ENCODE data around the gene NMT1. TPM values are rescaled to one million over a fixed set of nuclear protein-coding genes. Genes with fewer than 3 reads are reported as not detected.

NMT1 gene
- 100 to 1,000 TPM; 101 to 120 TPM for total RNA-seq

- H3K36me3 Mint-ChIP-seq (ENCODE audit: low read depth): peaks cover 55% of the 10 kb centered on the region
- no peaks in the 10 kb centered on the region for H3K9me3 Mint-ChIP-seq
- peak within 1 kb of the TSS; percentile 89 for H3K4me3 Mint-ChIP-seq
- ATAC-seq (replicated peaks): peak; percentile 94
- no peaks in the 10 kb centered on the region for H3K27me3 Mint-ChIP-seq
- peak within 1 kb of the TSS; percentile 97 for H3K27ac Mint-ChIP-seq
- peaks cover 20% of the 10 kb centered on the region for H3K4me1 Mint-ChIP-seq
Measured at GRCh38 chr17:45060797-45061605, at the start of gene NMT1. NMT1 (plus strand) TSS chr17:45061317; CDS start chr17:45061330, 13 bp downstream.

DNA sequence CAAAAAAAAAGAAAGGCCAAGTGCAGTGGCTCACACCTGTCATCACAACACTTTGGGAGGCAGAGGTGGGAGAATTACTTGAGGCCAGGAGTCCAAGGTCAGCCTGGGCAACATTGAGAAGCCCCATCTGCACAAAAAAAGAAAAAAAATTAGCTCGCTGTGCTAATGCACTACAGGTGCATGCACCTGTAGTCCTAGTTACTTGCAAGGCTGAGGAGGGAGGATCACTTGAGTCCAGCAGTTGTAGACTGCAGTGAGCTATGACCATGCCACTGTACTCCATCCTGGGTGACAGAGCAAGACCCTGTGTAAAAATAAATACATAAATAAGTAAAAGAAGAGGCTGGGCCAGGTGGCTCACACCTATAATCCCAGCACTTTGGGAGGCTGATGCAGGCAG lies 49.4 kb upstream of the NMT1 start:
- no peaks in the 10 kb centered on the region for H3K4me1 Mint-ChIP-seq
- no peak overlapping the region for H3K27ac Mint-ChIP-seq
- peaks cover 20% of the 10 kb centered on the region for H3K27me3 Mint-ChIP-seq
- no peak overlapping the region for H3K4me3 Mint-ChIP-seq
- H3K36me3 Mint-ChIP-seq (ENCODE audit: low read depth): no peaks in the 10 kb centered on the region
- no peak for ATAC-seq (replicated peaks)
- no peaks in the 10 kb centered on the region for H3K9me3 Mint-ChIP-seq

DNA sequence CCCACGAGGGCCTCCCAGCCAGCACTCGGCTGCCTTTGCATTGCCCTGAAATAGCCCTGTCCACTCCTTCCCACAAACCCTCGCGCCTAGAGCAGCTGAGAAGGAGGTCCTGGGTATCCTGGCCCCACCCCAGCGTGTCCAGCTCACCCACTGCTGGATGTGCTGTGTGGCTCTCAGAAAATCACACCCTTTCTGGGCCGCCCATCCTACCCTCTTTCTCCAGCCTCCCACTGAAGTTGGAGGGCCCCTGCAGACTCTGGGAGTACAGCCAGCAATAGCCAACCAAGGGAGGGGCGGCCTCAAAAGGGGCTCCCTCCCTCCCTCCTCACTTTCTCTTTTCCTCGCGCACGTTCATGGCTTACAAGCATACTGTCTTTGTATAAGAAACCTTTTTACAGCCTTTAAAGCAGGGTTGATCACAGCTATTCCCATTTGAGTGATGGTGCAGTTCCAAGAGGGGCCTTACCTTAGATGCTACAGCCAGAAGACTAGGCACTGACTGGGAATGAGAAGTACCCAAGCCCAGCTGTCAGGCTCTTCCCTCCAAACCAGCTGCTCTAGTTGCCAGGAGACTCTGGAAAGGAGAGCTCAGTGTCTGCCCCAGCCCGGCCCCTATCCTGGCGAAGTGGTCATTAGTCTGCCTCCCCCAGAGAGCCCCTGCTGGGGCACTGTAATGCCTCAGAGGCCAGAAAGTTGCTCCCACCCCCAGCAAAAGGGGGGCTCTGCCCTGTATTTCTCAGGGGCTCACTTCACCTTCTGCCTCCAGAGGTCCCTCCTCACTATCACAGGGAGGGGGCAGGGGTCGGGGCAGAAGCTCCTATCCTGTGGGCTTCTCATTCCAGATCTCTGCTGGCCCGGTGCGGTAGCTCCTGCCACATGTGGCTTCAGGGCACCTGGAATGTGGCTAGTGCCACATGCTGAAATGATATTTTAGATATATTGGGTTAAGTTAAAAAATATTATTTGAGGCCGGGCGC lies 47.8 kb upstream of the NMT1 start:
- peaks cover 10% of the 10 kb centered on the region for H3K27me3 Mint-ChIP-seq
- H3K9me3 Mint-ChIP-seq: no peaks in the 10 kb centered on the region
- H3K27ac Mint-ChIP-seq: no peak overlapping the region
- no peak for ATAC-seq (replicated peaks)
- no peaks in the 10 kb centered on the region for H3K36me3 Mint-ChIP-seq (ENCODE audit: low read depth)
- H3K4me3 Mint-ChIP-seq: no peak overlapping the region
- no peaks in the 10 kb centered on the region for H3K4me1 Mint-ChIP-seq

GRCh38 chr17:45016237-45016636 lies 44.9 kb upstream of the NMT1 start:
- Mint-ChIP-seq H3K36me3 (ENCODE audit: low read depth) (peaks cover 10% of the 10 kb centered on the region), H3K4me3 (no peak overlapping the region), H3K27ac (no peak overlapping the region), H3K9me3 (no peaks in the 10 kb centered on the region), H3K4me1 (peaks cover 13% of the 10 kb centered on the region), H3K27me3 (peaks cover 25% of the 10 kb centered on the region)
- no peak for ATAC-seq (replicated peaks)

GRCh38 chr17:45016823-45017222 lies 44.3 kb upstream of the NMT1 start:
- no peaks in the 10 kb centered on the region for H3K9me3 Mint-ChIP-seq
- peaks cover 12% of the 10 kb centered on the region for H3K36me3 Mint-ChIP-seq (ENCODE audit: low read depth)
- ATAC-seq (replicated peaks): no peak
- no peak overlapping the region for H3K4me3 Mint-ChIP-seq
- H3K27me3 Mint-ChIP-seq: peaks cover 28% of the 10 kb centered on the region
- no peak overlapping the region for H3K27ac Mint-ChIP-seq
- H3K4me1 Mint-ChIP-seq: peaks cover 15% of the 10 kb centered on the region

DNA sequence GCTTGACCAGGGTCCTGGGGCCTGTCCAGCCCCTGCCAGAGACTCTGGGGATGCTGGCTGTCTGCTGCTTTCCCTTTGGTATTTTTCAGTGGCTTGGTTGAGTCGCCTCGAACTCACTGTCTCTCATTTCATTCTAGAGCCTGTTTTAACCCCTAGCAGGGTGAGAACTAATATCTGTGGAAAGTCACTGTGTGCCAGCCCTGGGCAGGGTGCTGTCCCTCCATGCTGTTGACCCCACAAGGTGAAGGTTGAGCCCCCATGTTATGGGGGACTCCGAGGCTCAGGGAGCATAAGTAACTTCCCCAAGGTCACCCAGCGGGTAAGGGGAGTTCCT lies 42.6 kb upstream of the NMT1 start:
- Mint-ChIP-seq H3K27me3 (peaks cover 28% of the 10 kb centered on the region), H3K36me3 (ENCODE audit: low read depth) (peaks cover 17% of the 10 kb centered on the region), H3K4me1 (peaks cover 15% of the 10 kb centered on the region), H3K4me3 (peak overlapping the region; percentile 87), H3K27ac (peak overlapping the region; percentile 73), H3K9me3 (no peaks in the 10 kb centered on the region)
- ATAC-seq (replicated peaks): no peak

- H3K36me3 Mint-ChIP-seq (ENCODE audit: low read depth): peaks cover 21% of the 10 kb centered on the region
- peak overlapping the region; percentile 87 for H3K4me3 Mint-ChIP-seq
- H3K27me3 Mint-ChIP-seq: peaks cover 28% of the 10 kb centered on the region
- no peaks in the 10 kb centered on the region for H3K9me3 Mint-ChIP-seq
- H3K4me1 Mint-ChIP-seq: peaks cover 15% of the 10 kb centered on the region
- peak overlapping the region; percentile 73 for H3K27ac Mint-ChIP-seq
- ATAC-seq (replicated peaks): peak; percentile 76
Measured at GRCh38 chr17:45018848-45019711, 42.0 kb upstream of the NMT1 start.

- peaks cover 28% of the 10 kb centered on the region for H3K27me3 Mint-ChIP-seq
- H3K27ac Mint-ChIP-seq: no peak overlapping the region
- H3K4me1 Mint-ChIP-seq: peaks cover 15% of the 10 kb centered on the region
- H3K4me3 Mint-ChIP-seq: peak overlapping the region; percentile 44
- no peak for ATAC-seq (replicated peaks)
- H3K36me3 Mint-ChIP-seq (ENCODE audit: low read depth): peaks cover 23% of the 10 kb centered on the region
- no peaks in the 10 kb centered on the region for H3K9me3 Mint-ChIP-seq
Measured at GRCh38 chr17:45020354-45021138, 40.6 kb upstream of the NMT1 start.

DNA sequence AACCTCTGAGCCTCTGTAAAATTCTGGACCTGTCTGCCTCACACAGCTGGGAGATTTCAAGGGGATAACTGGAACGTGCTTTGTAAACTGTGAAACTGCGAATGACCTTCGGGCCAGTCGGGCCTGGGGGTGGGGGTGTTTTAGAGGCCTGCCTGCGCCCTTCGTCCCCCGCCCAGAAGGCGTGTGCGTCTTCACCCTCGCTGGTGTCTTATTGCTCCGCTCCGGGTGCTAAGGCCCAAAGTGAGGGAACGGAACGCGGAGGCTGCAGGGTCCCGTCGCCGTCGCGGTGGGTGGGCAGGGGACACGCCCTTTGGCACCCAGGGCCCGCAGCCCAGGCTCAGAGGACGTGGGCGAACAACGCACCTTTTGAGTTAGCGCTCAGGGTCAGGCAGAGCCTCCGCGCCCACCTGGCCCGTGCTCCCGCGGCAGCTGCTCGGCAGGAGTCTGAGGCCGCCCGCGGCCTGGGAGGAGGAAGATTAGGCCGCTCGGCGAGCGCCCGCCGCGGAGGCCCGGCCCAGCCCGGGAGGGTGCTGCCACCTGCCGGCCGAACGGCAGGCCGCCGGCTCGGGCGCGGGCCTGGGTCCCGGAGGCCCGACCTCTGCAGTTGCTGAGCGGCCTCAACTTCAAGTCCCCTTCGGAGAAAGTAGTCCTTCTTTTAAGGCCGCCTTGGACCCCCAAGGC lies 39.4 kb upstream of the NMT1 start:
- Mint-ChIP-seq H3K4me3 (peak overlapping the region; percentile 44), H3K27ac (no peak overlapping the region), H3K36me3 (ENCODE audit: low read depth) (peaks cover 25% of the 10 kb centered on the region), H3K4me1 (peaks cover 15% of the 10 kb centered on the region), H3K27me3 (peaks cover 25% of the 10 kb centered on the region), H3K9me3 (no peaks in the 10 kb centered on the region)
- peak; percentile 81 for ATAC-seq (replicated peaks)

GRCh38 chr17:45022288-45022648 lies 38.8 kb upstream of the NMT1 start:
- H3K27me3 Mint-ChIP-seq: peaks cover 24% of the 10 kb centered on the region
- peaks cover 30% of the 10 kb centered on the region for H3K36me3 Mint-ChIP-seq (ENCODE audit: low read depth)
- H3K27ac Mint-ChIP-seq: no peak overlapping the region
- H3K9me3 Mint-ChIP-seq: no peaks in the 10 kb centered on the region
- no peak overlapping the region for H3K4me3 Mint-ChIP-seq
- peak; percentile 6 for ATAC-seq (replicated peaks)
- H3K4me1 Mint-ChIP-seq: peaks cover 15% of the 10 kb centered on the region

DNA sequence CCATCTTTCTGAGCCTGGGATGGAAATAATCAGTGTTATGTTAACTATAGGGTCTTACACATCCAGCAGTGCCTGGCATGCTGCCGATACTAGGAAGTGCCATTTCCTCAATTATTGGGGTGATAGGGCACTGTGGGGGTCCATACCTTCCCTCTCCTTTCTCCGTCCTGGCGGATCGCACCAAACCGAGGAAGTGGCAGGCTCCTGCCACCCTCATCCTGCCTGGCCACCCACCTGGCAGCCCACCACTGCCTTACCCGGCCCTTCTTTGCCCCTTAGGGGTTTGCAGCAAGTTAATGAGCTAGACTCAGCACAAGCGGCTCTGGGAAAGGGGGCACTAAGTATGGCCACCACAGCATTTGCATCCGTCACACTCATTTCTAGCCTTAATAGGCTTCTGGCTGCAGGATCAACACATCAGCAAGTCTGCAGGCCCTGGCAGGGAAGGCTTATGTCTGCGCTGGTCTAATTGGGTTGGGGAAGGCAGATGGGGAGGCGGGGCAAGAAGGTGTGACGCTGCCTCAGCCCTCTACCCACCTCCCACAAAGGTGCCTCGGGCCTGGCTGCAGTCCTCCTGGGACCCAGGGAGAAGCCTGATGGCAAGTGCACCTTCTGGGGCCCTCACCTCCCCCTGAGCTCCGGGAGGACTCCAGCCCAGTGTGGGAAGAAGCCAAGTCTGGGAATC lies 38.3 kb upstream of the NMT1 start:
- H3K27ac Mint-ChIP-seq: no peak overlapping the region
- ATAC-seq (replicated peaks): no peak

DNA sequence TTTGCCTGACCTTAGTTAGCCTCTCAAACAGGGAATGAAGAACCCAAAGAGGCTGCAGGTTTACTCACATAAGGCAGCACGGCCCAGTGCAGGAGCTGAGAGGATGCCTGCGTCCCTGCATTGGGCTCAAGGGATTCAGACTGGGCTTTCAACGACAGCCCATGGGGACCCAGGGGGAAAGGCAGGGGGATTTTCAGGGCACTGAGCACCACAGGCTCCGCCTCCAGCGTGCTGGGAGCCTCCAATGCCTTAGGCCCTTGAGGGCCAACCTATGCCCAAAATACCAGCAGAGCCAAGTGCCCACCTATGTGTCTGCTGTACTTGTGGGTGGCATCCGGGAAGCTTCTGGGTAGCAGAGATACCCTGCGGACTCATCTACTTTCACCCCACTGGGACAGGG lies 32.0 kb upstream of the NMT1 start:
- no peak overlapping the region for H3K27ac Mint-ChIP-seq
- H3K36me3 Mint-ChIP-seq (ENCODE audit: low read depth): peaks cover 61% of the 10 kb centered on the region
- H3K9me3 Mint-ChIP-seq: no peaks in the 10 kb centered on the region
- no peak overlapping the region for H3K4me3 Mint-ChIP-seq
- ATAC-seq (replicated peaks): no peak
- H3K4me1 Mint-ChIP-seq: no peaks in the 10 kb centered on the region
- H3K27me3 Mint-ChIP-seq: no peaks in the 10 kb centered on the region

More for the DNA sequence above, 38.3 kb upstream of the NMT1 start:
- Mint-ChIP-seq H3K36me3 (ENCODE audit: low read depth) (peaks cover 33% of the 10 kb centered on the region), H3K4me1 (peaks cover 15% of the 10 kb centered on the region), H3K9me3 (no peaks in the 10 kb centered on the region), H3K4me3 (no peak overlapping the region), H3K27me3 (peaks cover 24% of the 10 kb centered on the region)
